ENCODE measurements around the gene AKAP8L. TPM values are rescaled to one million over a fixed set of nuclear protein-coding genes. Genes with fewer than 3 reads are reported as not detected.

AKAP8L gene
- total and polyA plus RNA-seq, 4 donors = 16.4 to 67.1 (median 42.9) TPM

- WGBS = 93% methylated on average over 3 of the region's 3 CpGs
- Histone ChIP-seq H3K4me3 (ENCODE audit: low read depth in 1 of 3, low read length in 3 of 3) (no peak overlapping the region), H3K9ac (ENCODE audit: low read depth in 1 of 2, low read length in 2 of 2) (no peak overlapping the region), H3K36me3 (ENCODE audit: control insufficient read depth in 4 of 4, insufficient read depth in 3 of 4, low read depth in 1 of 4, low read length in 3 of 4) (no peaks in the 10 kb centered on the region), H3K9me3 (ENCODE audit: control insufficient read depth in 4 of 4, low read length in 3 of 4) (no peaks in the 10 kb centered on the region), H3K27ac (ENCODE audit: low read depth in 1 of 2, low read length in 2 of 2) (no peak overlapping the region), H3K4me1 (ENCODE audit: control insufficient read depth in 4 of 4, insufficient read depth in 4 of 4, low read length in 3 of 4) (peaks cover 10 to 37% (median 31%) of the 10 kb centered on the region in 4 donors), H3K27me3 (ENCODE audit: control insufficient read depth in 4 of 4, insufficient read depth in 4 of 4, low read length in 3 of 4) (no peaks in the 10 kb centered on the region)
- no peak for DNase-seq (ENCODE audit: low spot score)
- TF ChIP-seq FOXA2 (IDR thresholded peaks at IDR 0.05) = no peak
- TF ChIP-seq REST (IDR thresholded peaks at IDR 0.05) = no peak
- no peak for TF ChIP-seq FOXA1 (IDR thresholded peaks at IDR 0.05)
- no peak for TF ChIP-seq JUND (IDR thresholded peaks at IDR 0.05)
- no peak for TF ChIP-seq HNF4G (IDR thresholded peaks at IDR 0.05)
- no peak for TF ChIP-seq CTCF (IDR thresholded peaks at IDR 0.05; ENCODE audit: low read depth, low read length, missing input control)
- TF ChIP-seq RXRA (IDR thresholded peaks at IDR 0.05) = no peak
Observed at GRCh38 chr19:15443325-15443724, 24.5 kb upstream of the AKAP8L start.

- DNase-seq (ENCODE audit: low spot score) = no peak
- Histone ChIP-seq H3K36me3 (ENCODE audit: control insufficient read depth in 4 of 4, insufficient read depth in 3 of 4, low read depth in 1 of 4, low read length in 3 of 4) (no peaks in the 10 kb centered on the region), H3K27ac (ENCODE audit: low read depth in 1 of 2, low read length in 2 of 2) (no peak overlapping the region), H3K9ac (ENCODE audit: low read depth in 1 of 2, low read length in 2 of 2) (no peak overlapping the region), H3K27me3 (ENCODE audit: control insufficient read depth in 4 of 4, insufficient read depth in 4 of 4, low read length in 3 of 4) (no peaks in the 10 kb centered on the region), H3K9me3 (ENCODE audit: control insufficient read depth in 4 of 4, low read length in 3 of 4) (no peaks in the 10 kb centered on the region), H3K4me3 (ENCODE audit: low read depth in 1 of 3, low read length in 3 of 3) (no peak overlapping the region), H3K4me1 (ENCODE audit: control insufficient read depth in 4 of 4, insufficient read depth in 4 of 4, low read length in 3 of 4) (peaks cover 14 to 47% (median 39%) of the 10 kb centered on the region in 4 donors)
- TF ChIP-seq ATF3 (IDR thresholded peaks at IDR 0.05) = no peak
- TF ChIP-seq HNF4A (conservative IDR thresholded peaks at IDR 0.05) = no peak
- no peak for TF ChIP-seq FOXA1 (IDR thresholded peaks at IDR 0.05)
- TF ChIP-seq GABPA (IDR thresholded peaks at IDR 0.05 in 1 of 2, conservative IDR thresholded peaks at IDR 0.05 in 1 of 2) = no peak
- no peak for TF ChIP-seq RXRA (IDR thresholded peaks at IDR 0.05)
- no peak for TF ChIP-seq EGR1 (IDR thresholded peaks at IDR 0.05; ENCODE audit: low read depth in 2 of 2)
- TF ChIP-seq MAX (IDR thresholded peaks at IDR 0.05) = no peak
- TF ChIP-seq ZBTB33 (IDR thresholded peaks at IDR 0.05) = no peak
- TF ChIP-seq CTCF (IDR thresholded peaks at IDR 0.05; ENCODE audit: low read depth, low read length, missing input control) = no peak
- TF ChIP-seq TAF1 (conservative IDR thresholded peaks at IDR 0.05) = no peak
- no peak for TF ChIP-seq JUND (IDR thresholded peaks at IDR 0.05)
- WGBS = 91% methylated on average over 13 of the region's 13 CpGs
Observed at GRCh38 chr19:15442142-15442920, 23.5 kb upstream of the AKAP8L start.
